Ovary (tissue), 9 donors: ENCODE data around the gene ASTL. TPM values are rescaled to one million over a fixed set of nuclear protein-coding genes. Genes with fewer than 3 reads are reported as not detected.

Experiments used
- DNase-seq, 5 donors: peaks; one replicate each; pipeline ENCODE4 v3.0.0-alpha.2; 2019 to 2020
- H3K27ac ChIP-seq, 2 donors: fragments of 200-600 bp; one replicate each; pipeline versions ENCODE4 v1.5.1 to v1.8.0; 2019 to 2022
- H3K27me3 ChIP-seq: fragments of 200-600 bp; one replicate; pipeline ENCODE4 v1.8.0; 2022
- H3K36me3 ChIP-seq: fragments of 200-600 bp; sonication (generic); one replicate; pipeline ENCODE4 v1.5.1; 2019
- H3K4me1 ChIP-seq: one replicate; pipeline ENCODE4 v1.8.1; 2013; ENCODE audit warnings: mild to moderate bottlenecking, moderate library complexity; ENCODE audit not compliant: insufficient read depth
- H3K4me3 ChIP-seq: fragments of 200-600 bp; sonication (generic); one replicate; pipeline ENCODE4 v1.5.1; 2017
- H3K9me3 ChIP-seq, 2 donors: fragments of 200-600 bp in 1 of 2; sonication (generic) in 1 of 2; one replicate each; pipeline versions ENCODE4 v1.5.1 to v1.8.1; 2013 to 2019; ENCODE audit warnings: mild to moderate bottlenecking in 1 of 2, moderate library complexity in 1 of 2
- CTCF ChIP-seq, 3 donors: fragments of 450-650 bp in 2 of 3; fragments of 200-600 bp in 1 of 3; IDR thresholded peaks; one replicate each; pipeline versions ENCODE4 v1.5.1 to v1.8.0; 2016 to 2022; ENCODE audit warnings: antibody characterized with exemption in 3 of 3, mild to moderate bottlenecking in 1 of 3
- EP300 ChIP-seq: sonication (generic); formaldehyde crosslinking; IDR thresholded peaks from one replicate; pipeline ENCODE4 v1.6.1; 2017; ENCODE audit warnings: antibody characterized with exemption
- POLR2A ChIP-seq: fragments of 450-650 bp; IDR thresholded peaks from one replicate; pipeline ENCODE4 v1.6.1; 2017; ENCODE audit warnings: antibody characterized with exemption, mild to moderate bottlenecking, moderate library complexity
- WGBS, 3 donors: extraction: QIAGEN DNeasy Blood & Tissue Kit in 1 of 3; methylation state at CpG; one replicate each; pipeline versions ENCODE4 v1.1.5 to v1.1.7; 2013 to 2017; 5-methylcytosine and 5-hydroxymethylcytosine counted together
- intact Hi-C, 4 donors: fragments of 100-400 bp; cut with DNase I; formaldehyde crosslinking; loops; one replicate each; pipeline versions ENCODE4 v1.11.0 to v1.15.1; 2022 to 2023
- polyA plus RNA-seq, 2 donors: library from polyadenylated mRNA; stranded (reverse); fragments of 200-250 nt in 1 of 2; fragments of 350-450 nt in 1 of 2; fragmentation: Illumina TruSeq in 1 of 2; extraction: RNeasy Lipid Tissue Mini Kit (QIAGEN cat#74804) in 1 of 2; gene quantifications; one replicate each; pipeline ENCODE4 v1.2.3, GENCODE V29; 2013 to 2014
- total RNA-seq, 7 donors: library from RNA; depleted of rRNA in 2 of 7; stranded (reverse); fragments of >200 nt in 2 of 7; fragmentation: NEBNext Ultra II Directional in 3 of 7; extraction: Animal tissue kit (Norgen Biotek cat#: 25700) in 3 of 7; gene quantifications; one replicate each; pipeline versions ENCODE4 v1.1.0 to v1.2.4, GENCODE V29; 2016 to 2023
- donor health status: DM: no; HTN: no; CAD: no; lungs with moderate emphysema.
- donor health status: DM: no; HTN: no; CAD: no.
- donor health status: Bipolar disorder and iron deficiency.
- donor health status: DM: yes; HTN: yes; CAD: no.
- donor health status: DM: no; HTN: no; CAD: no.
- donor health status: DM: yes; HTN: yes; CAD: no.

The ASTL gene
- total and polyA plus RNA-seq, 9 donors = 0.15 to 1.7 (median 0.67) TPM; not detected in 4

GRCh38 chr2:96147593-96148201 lies 9.4 kb upstream of the ASTL start:
- WGBS, 3 donors = 75 to 83% (median 80%) methylated on average over 9 of the region's 9 CpGs
- Histone ChIP-seq H3K27me3 (no peaks in the 10 kb centered on the region), H3K4me3 (no peak overlapping the region), H3K9me3 (no peaks in the 10 kb centered on the region), H3K27ac (no peak overlapping the region), H3K36me3 (no peaks in the 10 kb centered on the region), H3K4me1 (peaks cover 6% of the 10 kb centered on the region)
- peak in 3 of 5 donors; percentile 8 to 33 (median 9) for DNase-seq
- TF ChIP-seq POLR2A (no peak), EP300 (no peak), CTCF (IDR thresholded peaks at IDR 0.05) (no peak)
- intact Hi-C loops = loop anchor here in 2 of 4 donors (5.0 to 10.0 kb wide), 2 partner anchors 110 to 117 kb away; partner anchors contain the start of genes CIAO1 (in 1 of the 2) and TMEM127 (in 1 of the 2)

- TF ChIP-seq POLR2A (no peak), EP300 (no peak), CTCF (IDR thresholded peaks at IDR 0.05) (no peak)
- Histone ChIP-seq H3K9me3 (no peaks in the 10 kb centered on the region), H3K27me3 (no peaks in the 10 kb centered on the region), H3K27ac (no peak overlapping the region), H3K36me3 (no peaks in the 10 kb centered on the region), H3K4me3 (no peak overlapping the region), H3K4me1 (peaks cover 6% of the 10 kb centered on the region)
- peak in 4 of 5 donors; percentile 9 to 33 (median 20) for DNase-seq
- WGBS, 3 donors = 81 to 88% (median 83%) methylated on average over 9 of the region's 9 CpGs
- intact Hi-C loops = loop anchor here in 2 of 4 donors (5.0 to 10.0 kb wide), 2 partner anchors 110 to 118 kb away; partner anchors contain the start of genes CIAO1 (in 1 of the 2) and TMEM127 (in 1 of the 2)
These were observed 8.7 kb upstream of the ASTL start for GRCh38 chr2:96146881-96147592.

GRCh38 chr2:96146153-96146880 lies 8.0 kb upstream of the ASTL start:
- 41 to 50% (median 43%) methylated on average over 19 to 20 of the region's 20 CpGs for WGBS, 3 donors
- DNase-seq = peak in 4 of 5 donors; percentile 26 to 57 (median 45)
- Histone ChIP-seq H3K36me3 (no peaks in the 10 kb centered on the region), H3K4me1 (peaks cover 6% of the 10 kb centered on the region), H3K9me3 (no peaks in the 10 kb centered on the region), H3K4me3 (no peak overlapping the region), H3K27ac (no peak overlapping the region), H3K27me3 (no peaks in the 10 kb centered on the region)
- no peak for TF ChIP-seq POLR2A
- no peak for TF ChIP-seq EP300
- TF ChIP-seq CTCF (IDR thresholded peaks at IDR 0.05) = no peak
- intact Hi-C loops = loop anchor here in 2 of 4 donors (5.0 to 10.0 kb wide), 2 partner anchors 111 to 118 kb away; partner anchors contain the start of genes CIAO1 (in 1 of the 2) and TMEM127 (in 1 of the 2)

- WGBS, 3 donors = 19 to 28% (median 21%) methylated on average over 3 of the region's 3 CpGs
- Histone ChIP-seq H3K9me3 (no peaks in the 10 kb centered on the region), H3K4me1 (peaks cover 6% of the 10 kb centered on the region), H3K27me3 (no peaks in the 10 kb centered on the region), H3K36me3 (no peaks in the 10 kb centered on the region), H3K4me3 (no peak overlapping the region), H3K27ac (no peak overlapping the region)
- intact Hi-C loops = loop anchor here in 2 of 4 donors (5.0 to 10.0 kb wide), 2 partner anchors 112 to 119 kb away; partner anchors contain the start of genes CIAO1 (in 1 of the 2) and TMEM127 (in 1 of the 2)
- no peak for TF ChIP-seq EP300
- TF ChIP-seq POLR2A = no peak
- no peak for TF ChIP-seq CTCF (IDR thresholded peaks at IDR 0.05)
- peak in 1 of 5 donors; percentile 24 for DNase-seq
These were observed 7.5 kb upstream of the ASTL start for GRCh38 chr2:96145848-96146152.
